ENCODE data around the gene ELF5. TPM values are rescaled to one million over a fixed set of nuclear protein-coding genes. Genes with fewer than 3 reads are reported as not detected.

Gene ELF5
- polyA plus RNA-seq, 1 donor from 2014 or later: not detected

- H3K9ac ChIP-seq (ENCODE audit: low read length): no peak overlapping the region
- no peak overlapping the region for H3K27ac ChIP-seq (ENCODE audit: low read length)
- H3K4me3 ChIP-seq (ENCODE audit: low read length): no peak overlapping the region
- no peak overlapping the region for H3K4me2 ChIP-seq (ENCODE audit: low read length)
- H3K79me2 ChIP-seq (replicated peaks; ENCODE audit: insufficient read depth, low read length): no peaks in the 10 kb centered on the region
- no peaks in the 10 kb centered on the region for H3F3A ChIP-seq (ENCODE audit: insufficient read depth, low read length, poor library complexity, severe bottlenecking)
- H4K20me1 ChIP-seq (ENCODE audit: insufficient read depth): no peaks in the 10 kb centered on the region
- no peaks in the 10 kb centered on the region for H3K36me3 ChIP-seq (ENCODE audit: insufficient read depth, low read length)
- no peaks in the 10 kb centered on the region for H3K27me3 ChIP-seq (ENCODE audit: insufficient read depth, low read depth, low read length)
- TF ChIP-seq POLR2AphosphoS5 (IDR thresholded peaks at IDR 0.05) (no peak), REST (IDR thresholded peaks at IDR 0.05; ENCODE audit: borderline replicate concordance) (no peak), EP300 (conservative IDR thresholded peaks at IDR 0.05; ENCODE audit: poor library complexity, severe bottlenecking) (no peak), MXI1 (conservative IDR thresholded peaks at IDR 0.05; ENCODE audit: poor library complexity, severe bottlenecking) (no peak), SMC3 (conservative IDR thresholded peaks at IDR 0.05; ENCODE audit: poor library complexity) (no peak), CTCF (IDR thresholded peaks at IDR 0.05; ENCODE audit: poor library complexity, severe bottlenecking) (no peak), EZH2 (IDR thresholded peaks at IDR 0.05; ENCODE audit: borderline replicate concordance, insufficient read depth, low read length, poor library complexity, severe bottlenecking) (no peak), TAF1 (IDR thresholded peaks at IDR 0.05; ENCODE audit: low read depth) (no peak), RAD21 (conservative IDR thresholded peaks at IDR 0.05) (no peak)
- no peaks in the 10 kb centered on the region for H3K9me2 ChIP-seq (ENCODE audit: insufficient read depth, low read length)
- no peaks in the 10 kb centered on the region for H3K9me3 ChIP-seq (ENCODE audit: low read length)
- H2AFZ ChIP-seq (ENCODE audit: low read depth, low read length): no peak overlapping the region
These were observed 79.7 kb downstream of the ELF5 start for GRCh38 chr11:34433899-34434298.

- Histone ChIP-seq H3K4me2 (ENCODE audit: low read length) (no peak overlapping the region), H3K27ac (ENCODE audit: low read length) (no peak overlapping the region), H3K9me2 (ENCODE audit: insufficient read depth, low read length) (no peaks in the 10 kb centered on the region), H3K9ac (ENCODE audit: low read length) (no peak overlapping the region), H3K36me3 (ENCODE audit: insufficient read depth, low read length) (no peaks in the 10 kb centered on the region), H3K27me3 (ENCODE audit: insufficient read depth, low read depth, low read length) (no peaks in the 10 kb centered on the region), H4K20me1 (ENCODE audit: insufficient read depth) (no peaks in the 10 kb centered on the region), H3K9me3 (ENCODE audit: low read length) (no peaks in the 10 kb centered on the region), H3F3A (ENCODE audit: insufficient read depth, low read length, poor library complexity, severe bottlenecking) (no peaks in the 10 kb centered on the region), H3K79me2 (replicated peaks; ENCODE audit: insufficient read depth, low read length) (no peaks in the 10 kb centered on the region), H2AFZ (ENCODE audit: low read depth, low read length) (no peak overlapping the region), H3K4me3 (ENCODE audit: low read length) (no peak overlapping the region)
- TF ChIP-seq POLR2AphosphoS5 (IDR thresholded peaks at IDR 0.05) (no peak), TAF1 (IDR thresholded peaks at IDR 0.05; ENCODE audit: low read depth) (no peak), RAD21 (conservative IDR thresholded peaks at IDR 0.05) (no peak), CTCF (IDR thresholded peaks at IDR 0.05; ENCODE audit: poor library complexity, severe bottlenecking) (no peak), EZH2 (IDR thresholded peaks at IDR 0.05; ENCODE audit: borderline replicate concordance, insufficient read depth, low read length, poor library complexity, severe bottlenecking) (no peak), REST (IDR thresholded peaks at IDR 0.05; ENCODE audit: borderline replicate concordance) (no peak), MXI1 (conservative IDR thresholded peaks at IDR 0.05; ENCODE audit: poor library complexity, severe bottlenecking) (no peak), SMC3 (conservative IDR thresholded peaks at IDR 0.05; ENCODE audit: poor library complexity) (no peak), EP300 (conservative IDR thresholded peaks at IDR 0.05; ENCODE audit: poor library complexity, severe bottlenecking) (no peak)
These were observed 80.8 kb downstream of the ELF5 start for GRCh38 chr11:34432822-34433221.

Measured in neural cell (in vitro differentiated cells).